ENCODE results near the gene IER5L. TPM values are rescaled to one million over a fixed set of nuclear protein-coding genes. Genes with fewer than 3 reads are reported as not detected.

Gene IER5L
- total RNA-seq, 4 donors from 2014 or later, result 0.92 to 3.4 (median 2.9) TPM

- in situ Hi-C loops (cut with MboI; ENCODE audit: low sequenced_read_pairs in 4 of 4), result no loop called here
- TF ChIP-seq POLR2A (IDR thresholded peaks at IDR 0.05) (no peak), CTCF (IDR thresholded peaks at IDR 0.05 in 4 of 5, conservative IDR thresholded peaks at IDR 0.05 in 1 of 5) (no peak)
- Histone ChIP-seq H3K27ac (no peak overlapping the region), H3K4me1 (no peaks in the 10 kb centered on the region), H3K36me3 (no peaks in the 10 kb centered on the region), H3K9me3 (no peaks in the 10 kb centered on the region), H3K4me3 (no peak overlapping the region), H3K27me3 (no peaks in the 10 kb centered on the region)
- intact Hi-C loops (cut with DNase I; ENCODE audit: low total_unique reads), result no loop called here
- no peak for ATAC-seq
- no peak for DNase-seq
These were observed 43.2 kb upstream of the IER5L start for GRCh38 chr9:129221233-129221632.

- Histone ChIP-seq H3K27me3 (no peaks in the 10 kb centered on the region), H3K27ac (no peak overlapping the region), H3K4me3 (no peak overlapping the region), H3K4me1 (no peaks in the 10 kb centered on the region), H3K9me3 (no peaks in the 10 kb centered on the region), H3K36me3 (no peaks in the 10 kb centered on the region)
- TF ChIP-seq CTCF (IDR thresholded peaks at IDR 0.05 in 4 of 5, conservative IDR thresholded peaks at IDR 0.05 in 1 of 5) (no peak), POLR2A (IDR thresholded peaks at IDR 0.05) (no peak)
- in situ Hi-C loops (cut with MboI; ENCODE audit: low sequenced_read_pairs in 4 of 4) (no loop called here), intact Hi-C loops (cut with DNase I; ENCODE audit: low total_unique reads) (no loop called here)
- ATAC-seq, result no peak
- no peak for DNase-seq
These were observed 42.7 kb upstream of the IER5L start for GRCh38 chr9:129220771-129221170.

GRCh38 chr9:129218918-129219317, 40.9 kb upstream of the IER5L start:
- in situ Hi-C loops (cut with MboI; ENCODE audit: low sequenced_read_pairs in 4 of 4) (no loop called here), intact Hi-C loops (cut with DNase I; ENCODE audit: low total_unique reads) (loop anchor here (1.0 kb wide), 1 partner anchor 164 kb away; no protein-coding TSS in a partner anchor)
- TF ChIP-seq POLR2A (IDR thresholded peaks at IDR 0.05), result no peak
- Histone ChIP-seq H3K36me3 (no peaks in the 10 kb centered on the region), H3K27ac (no peak overlapping the region), H3K27me3 (no peaks in the 10 kb centered on the region), H3K4me3 (no peak overlapping the region), H3K9me3 (no peaks in the 10 kb centered on the region), H3K4me1 (no peaks in the 10 kb centered on the region)
- ATAC-seq (no peak), DNase-seq (no peak)

- no peak overlapping the region for H3K4me3 ChIP-seq
- no peaks in the 10 kb centered on the region for H3K9me3 ChIP-seq
- intact Hi-C loops (cut with DNase I; ENCODE audit: low total_unique reads) (loop anchor here (1.0 kb wide), 1 partner anchor 165 kb away; no protein-coding TSS in a partner anchor), in situ Hi-C loops (cut with MboI; ENCODE audit: low sequenced_read_pairs in 4 of 4) (no loop called here)
- TF ChIP-seq CTCF (IDR thresholded peaks at IDR 0.05 in 4 of 5, conservative IDR thresholded peaks at IDR 0.05 in 1 of 5) (no peak), POLR2A (IDR thresholded peaks at IDR 0.05) (no peak)
- H3K4me1 ChIP-seq, result no peaks in the 10 kb centered on the region
- DNase-seq, result no peak
- no peak overlapping the region for H3K27ac ChIP-seq
- no peaks in the 10 kb centered on the region for H3K27me3 ChIP-seq
- no peak for ATAC-seq
- H3K36me3 ChIP-seq, result no peaks in the 10 kb centered on the region
These were observed 40.2 kb upstream of the IER5L start for GRCh38 chr9:129218272-129218625.

GRCh38 chr9:129213551-129213950, 35.5 kb upstream of the IER5L start:
- no peak overlapping the region for H3K4me3 ChIP-seq
- no peaks in the 10 kb centered on the region for H3K36me3 ChIP-seq
- no peak for ATAC-seq
- in situ Hi-C loops (cut with MboI; ENCODE audit: low sequenced_read_pairs in 4 of 4), result no loop called here
- no peak overlapping the region for H3K27ac ChIP-seq
- H3K4me1 ChIP-seq, result no peaks in the 10 kb centered on the region
- no peaks in the 10 kb centered on the region for H3K9me3 ChIP-seq
- DNase-seq, result no peak
- TF ChIP-seq POLR2A (IDR thresholded peaks at IDR 0.05) (no peak), CTCF (IDR thresholded peaks at IDR 0.05 in 4 of 5, conservative IDR thresholded peaks at IDR 0.05 in 1 of 5) (no peak)
- intact Hi-C loops (cut with DNase I; ENCODE audit: low total_unique reads), result no loop called here
- H3K27me3 ChIP-seq, result no peaks in the 10 kb centered on the region

Measured in gastrocnemius medialis (tissue), 4 donors.